Cortex of kidney (tissue), 1 donor: ENCODE data around the gene EREG.

Experiments
- DNase-seq: peaks from one replicate; lab custom pipeline; 2025; lab: John Stamatoyannopoulos, UW

EREG gene

DNA sequence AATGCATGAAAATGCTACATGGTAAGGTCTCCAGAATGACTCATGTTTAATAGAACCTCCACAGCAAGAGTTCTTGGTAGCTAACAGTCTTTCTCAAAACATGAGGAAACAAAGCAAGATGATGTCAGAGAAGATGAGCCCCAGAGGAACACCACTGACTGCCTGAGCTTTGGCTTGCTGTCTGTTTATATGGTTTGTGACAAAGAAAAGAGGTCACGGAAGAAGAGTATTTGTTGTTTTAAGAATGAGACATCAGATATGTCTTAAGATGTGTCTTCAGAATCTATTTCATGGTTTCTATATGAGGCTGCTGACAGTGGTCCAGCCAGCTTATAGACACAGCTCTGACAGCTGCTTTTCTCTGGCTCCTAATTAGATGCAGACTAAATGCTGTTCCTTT lies 61.2 kb downstream of the EREG start:
- DNase-seq: no peak

DNA sequence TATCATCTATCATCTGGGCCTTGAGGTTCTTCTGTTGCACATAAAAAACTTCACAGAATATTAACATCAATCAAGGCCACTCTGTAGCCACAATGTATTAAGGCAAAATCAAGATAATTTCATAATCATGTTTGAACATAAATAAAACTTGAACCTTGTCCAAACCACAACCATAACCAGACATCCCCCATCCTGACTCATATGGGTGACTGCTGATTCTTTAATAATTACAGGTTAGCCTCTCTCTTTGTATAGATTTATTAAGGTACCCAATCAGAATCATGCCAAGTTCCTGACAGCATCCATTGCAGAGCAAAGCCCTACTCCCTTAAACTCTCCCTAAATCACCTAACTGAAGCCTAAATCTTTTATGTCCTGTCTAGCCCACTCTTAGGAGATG lies 63.3 kb downstream of the EREG start:
- no peak for DNase-seq

DNA sequence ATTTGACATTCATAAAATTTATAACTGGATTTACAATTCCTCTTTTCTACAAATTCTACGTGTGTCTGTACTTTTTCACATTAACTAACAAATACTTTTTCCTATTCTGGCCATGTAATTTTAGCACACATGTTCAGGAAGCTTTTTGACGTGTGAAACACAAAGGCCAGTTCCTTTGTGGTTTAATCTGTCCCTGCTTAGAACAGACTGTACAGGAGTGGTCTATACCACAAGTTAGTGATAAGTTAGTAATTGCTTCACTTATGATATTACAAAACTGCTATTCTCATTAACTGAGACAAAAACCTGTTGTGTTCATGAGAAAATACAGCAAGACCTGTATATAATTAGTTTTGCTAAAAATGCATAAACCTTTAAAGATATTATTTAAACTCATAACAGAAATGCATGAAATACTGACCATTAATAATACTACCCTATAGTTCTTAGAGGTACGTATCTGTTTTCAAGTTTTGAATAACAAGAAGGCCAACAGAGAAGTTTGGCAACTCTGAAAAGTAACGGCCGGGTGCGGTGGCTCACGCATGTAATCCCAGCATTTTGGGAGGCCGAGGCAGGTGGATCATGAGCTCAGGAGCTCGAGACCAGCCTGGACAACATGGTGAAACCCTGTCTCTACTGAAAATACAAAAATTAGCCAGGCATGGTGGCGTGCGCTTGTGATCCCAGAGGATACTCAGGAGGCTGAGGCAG lies 66.3 kb downstream of the EREG start:
- DNase-seq: no peak

DNA sequence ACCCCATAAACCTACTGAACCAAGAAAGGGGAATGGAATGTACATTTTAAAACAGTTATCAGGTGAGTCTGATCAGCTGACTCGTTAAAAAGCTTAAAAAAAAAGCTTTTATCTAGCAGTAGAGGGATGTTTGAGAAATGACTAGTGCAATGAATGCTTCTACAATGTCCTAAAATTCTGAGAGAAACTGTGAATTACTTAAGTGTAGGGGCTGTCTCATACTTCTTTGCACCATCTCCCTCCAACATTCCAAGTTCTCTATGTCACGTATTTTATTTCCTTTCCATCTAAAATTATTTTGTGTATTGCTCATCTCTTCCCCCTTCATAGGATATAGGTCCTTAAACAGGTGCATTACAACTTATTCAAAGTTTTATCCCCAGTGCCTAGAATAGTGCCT lies 68.1 kb downstream of the EREG start:
- no peak for DNase-seq

DNA sequence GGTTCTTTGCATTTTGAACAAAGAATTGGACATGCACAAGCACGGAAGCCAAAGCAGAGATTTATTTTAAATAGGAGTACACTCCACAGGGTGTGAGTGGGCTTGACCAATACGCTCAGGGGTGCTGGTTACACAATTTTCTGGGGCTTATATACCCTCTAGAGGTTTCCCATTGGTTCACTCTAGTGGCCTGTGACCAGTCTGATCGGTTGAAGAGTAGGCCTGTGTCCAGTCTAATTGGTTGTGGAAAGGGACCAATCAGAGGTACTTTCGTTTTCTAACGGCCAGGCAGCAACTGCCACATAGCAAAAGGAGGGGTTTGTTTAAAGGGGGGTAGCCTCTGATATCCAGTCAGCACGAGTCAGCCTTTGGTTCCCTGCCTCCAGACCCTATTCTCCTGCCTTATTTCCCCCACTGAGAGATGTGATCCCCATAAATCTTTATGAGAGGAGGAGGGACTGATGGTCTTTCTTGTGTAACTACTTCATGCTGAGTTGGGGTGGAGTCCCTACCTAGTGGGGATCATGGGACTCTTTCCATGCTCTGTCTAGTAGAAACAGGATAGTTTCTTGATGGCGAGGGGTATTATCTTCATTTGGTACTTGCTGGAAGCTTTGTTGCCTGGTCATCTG lies 68.7 kb downstream of the EREG start:
- DNase-seq: no peak

DNA sequence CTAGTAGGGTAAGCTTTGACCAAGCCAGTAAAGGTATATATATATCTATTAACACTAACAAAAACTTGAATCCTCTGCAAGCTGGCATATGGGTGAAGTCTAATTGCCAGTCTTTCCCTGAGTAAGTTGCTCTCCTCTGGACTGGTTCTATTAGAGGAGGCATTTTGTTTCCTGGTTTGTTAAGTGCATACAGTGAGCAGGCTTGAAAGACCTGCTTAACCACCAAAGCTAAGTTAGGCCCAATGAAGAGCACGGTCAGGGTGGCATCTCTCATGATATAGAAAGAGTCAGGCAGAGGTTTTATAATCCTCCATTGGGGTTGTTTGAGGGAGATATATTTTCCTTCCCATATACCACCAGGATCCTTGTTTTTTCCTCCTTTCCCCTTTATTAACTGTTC lies 70.4 kb downstream of the EREG start:
- no peak for DNase-seq

DNA sequence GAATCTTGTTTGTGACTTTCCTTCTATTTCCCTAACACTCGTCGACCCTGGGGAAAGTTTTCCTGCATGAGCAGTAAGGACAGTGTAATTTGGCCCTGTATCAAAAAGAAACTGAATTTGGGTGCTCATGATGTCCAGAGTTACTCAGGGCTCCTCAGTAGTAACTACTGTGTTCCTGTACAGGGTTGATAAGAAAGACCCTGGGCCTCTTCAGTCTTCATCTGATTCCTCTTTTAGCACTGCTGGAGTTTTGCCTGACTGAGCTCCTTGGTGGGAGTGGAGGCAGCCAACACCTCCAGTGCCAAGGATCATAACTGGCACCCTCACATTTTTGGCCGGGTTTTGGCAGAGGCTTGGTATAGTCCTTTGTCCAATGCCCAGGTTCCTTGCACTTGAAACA lies 72.9 kb downstream of the EREG start:
- no peak for DNase-seq
